Duodenal mucosa (tissue), 2 donors: ENCODE measurements around the gene ARRDC1.
"Not testable (repeated sequence)": the region's sequence is repeated elsewhere in the genome, so short reads cannot be mapped to it uniquely, and the experiment has no call there.

Experiments
- H3K27ac ChIP-seq: one replicate; pipeline ENCODE4 v1.7.0; 2013; ENCODE audit warnings: low read depth, low read length
- H3K27me3 ChIP-seq, 2 donors: one replicate each; pipeline ENCODE4 v1.7.0; 2013; ENCODE audit warnings: low read length in 2 of 2, control low read depth in 1 of 2; ENCODE audit not compliant: insufficient read depth in 2 of 2, control insufficient read depth in 1 of 2
- H3K36me3 ChIP-seq, 2 donors: one replicate each; pipeline ENCODE4 v1.7.0; 2013; ENCODE audit warnings: low read length in 2 of 2, control low read depth in 1 of 2; ENCODE audit not compliant: insufficient read depth in 2 of 2, control insufficient read depth in 1 of 2
- H3K4me1 ChIP-seq, 2 donors: one replicate each; pipeline ENCODE4 v1.7.0; 2013; ENCODE audit warnings: low read length in 2 of 2, control low read depth in 1 of 2; ENCODE audit not compliant: insufficient read depth in 2 of 2, control insufficient read depth in 1 of 2
- H3K4me3 ChIP-seq, 2 donors: one replicate each; pipeline ENCODE4 v1.7.0; 2013; ENCODE audit warnings: low read length in 2 of 2, low read depth in 1 of 2
- H3K9ac ChIP-seq, 2 donors: one replicate each; pipeline ENCODE4 v1.7.0; 2013; ENCODE audit warnings: low read length in 2 of 2, low read depth in 1 of 2
- H3K9me3 ChIP-seq, 2 donors: one replicate each; pipeline ENCODE4 v1.7.0; 2013; ENCODE audit warnings: low read length in 2 of 2, control low read depth in 1 of 2; ENCODE audit not compliant: control insufficient read depth in 1 of 2

Gene ARRDC1, protein sequence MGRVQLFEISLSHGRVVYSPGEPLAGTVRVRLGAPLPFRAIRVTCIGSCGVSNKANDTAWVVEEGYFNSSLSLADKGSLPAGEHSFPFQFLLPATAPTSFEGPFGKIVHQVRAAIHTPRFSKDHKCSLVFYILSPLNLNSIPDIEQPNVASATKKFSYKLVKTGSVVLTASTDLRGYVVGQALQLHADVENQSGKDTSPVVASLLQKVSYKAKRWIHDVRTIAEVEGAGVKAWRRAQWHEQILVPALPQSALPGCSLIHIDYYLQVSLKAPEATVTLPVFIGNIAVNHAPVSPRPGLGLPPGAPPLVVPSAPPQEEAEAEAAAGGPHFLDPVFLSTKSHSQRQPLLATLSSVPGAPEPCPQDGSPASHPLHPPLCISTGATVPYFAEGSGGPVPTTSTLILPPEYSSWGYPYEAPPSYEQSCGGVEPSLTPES

DNA sequence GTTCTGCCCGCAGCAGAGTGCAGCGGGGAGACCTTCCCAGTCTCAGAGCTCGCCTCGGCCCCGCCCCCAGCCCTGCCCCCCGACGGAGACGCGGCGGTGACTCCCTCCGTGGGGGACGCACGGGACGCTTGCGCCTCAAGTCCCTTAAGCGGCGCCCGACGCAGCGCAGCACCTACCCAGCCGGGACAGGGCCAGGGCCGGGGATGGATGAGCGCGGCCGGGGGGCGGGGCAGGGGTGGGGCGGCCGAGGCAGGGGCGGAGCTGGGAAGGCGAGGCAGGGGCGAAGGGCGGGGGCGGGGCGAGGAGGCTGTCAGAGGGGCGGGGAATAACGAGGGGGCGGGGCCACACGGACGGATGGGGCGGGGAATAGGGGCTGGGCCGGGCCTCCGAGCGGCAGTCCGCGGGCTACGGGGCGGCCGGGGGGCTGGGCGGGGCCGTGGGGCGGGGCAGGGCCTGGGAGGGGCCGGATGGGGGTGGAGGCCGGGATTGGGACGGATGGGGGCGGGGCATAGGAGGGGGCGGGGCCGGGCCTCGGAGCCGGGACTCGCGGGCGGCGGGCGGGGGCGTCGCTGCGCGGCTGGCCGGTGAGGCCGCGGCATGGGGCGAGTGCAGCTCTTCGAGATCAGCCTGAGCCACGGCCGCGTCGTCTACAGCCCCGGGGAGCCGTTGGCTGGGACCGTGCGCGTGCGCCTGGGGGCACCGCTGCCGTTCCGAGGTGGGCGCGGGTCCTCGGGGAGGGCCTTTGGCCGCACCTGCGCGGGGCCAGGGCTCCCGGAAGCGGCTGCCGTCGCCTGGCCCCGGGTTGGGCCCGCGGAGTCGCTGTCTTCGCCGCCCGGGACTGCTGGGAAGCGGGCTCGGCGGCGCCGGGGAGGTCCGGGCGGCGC, at the start of gene ARRDC1:
Gene ARRDC1, plus strand, starts transcription at position 566 of the 884 bp plus-strand sequence. Its CDS starts 32 bp downstream, at position 598.
- peaks cover 0 to 5% of the 10 kb centered on the region in 2 donors for H3K27me3 ChIP-seq
- H3K9ac ChIP-seq, result peak within 1 kb of the TSS; percentile 79 to 88
- peak within 1 kb of the TSS; percentile 83 for H3K27ac ChIP-seq
- H3K4me1 ChIP-seq, result peaks cover 14 to 15% of the 10 kb centered on the region in 2 donors
- H3K36me3 ChIP-seq, result no peaks in the 10 kb centered on the region
- H3K4me3 ChIP-seq, result peak within 1 kb of the TSS; percentile 79 to 89
- H3K9me3 ChIP-seq, result no peaks in the 10 kb centered on the region

DNA sequence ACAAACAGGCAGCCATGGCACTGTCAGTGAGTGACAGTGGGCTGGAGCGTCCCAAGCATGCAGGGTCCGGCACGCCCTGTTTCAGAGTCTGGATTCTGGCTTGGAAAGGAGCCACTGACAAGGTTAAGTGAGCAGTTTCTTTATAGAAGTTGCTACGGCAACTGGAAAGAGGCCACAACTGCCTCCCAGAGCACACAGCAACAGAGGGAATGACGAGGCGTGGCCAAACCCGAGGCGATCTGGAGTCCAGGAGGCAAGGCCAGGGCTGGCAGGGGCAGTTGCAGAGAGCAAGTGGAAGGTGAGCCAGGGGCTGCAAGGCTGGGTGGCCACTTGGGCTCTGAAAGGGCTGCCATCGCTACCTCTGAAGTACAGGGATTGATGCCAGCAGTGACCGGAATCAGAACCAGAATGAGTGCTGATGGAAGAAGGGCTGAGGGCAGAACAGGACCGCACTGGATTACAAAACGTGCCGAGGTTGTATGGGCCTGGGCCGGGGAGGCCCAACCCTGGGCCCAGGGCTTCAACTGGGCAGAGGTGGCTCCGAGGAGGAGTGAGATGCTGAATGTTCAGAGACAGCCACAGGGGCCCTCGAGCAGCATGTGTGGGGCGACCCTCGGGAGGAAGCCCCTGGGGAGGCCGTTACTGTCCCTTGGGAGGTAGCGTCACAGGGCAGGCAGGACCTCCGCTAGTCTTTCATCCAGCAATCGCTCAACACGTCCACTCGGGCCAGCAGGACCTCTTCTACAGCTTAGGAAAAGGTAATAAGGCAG, 49.2 kb upstream of the ARRDC1 start:
- Histone ChIP-seq H3K4me1 (peaks cover 6 to 13% of the 10 kb centered on the region in 2 donors), H3K27me3 (no peaks in the 10 kb centered on the region), H3K27ac (no peak overlapping the region), H3K36me3 (peaks cover 6 to 25% of the 10 kb centered on the region in 2 donors), H3K4me3 (no peak overlapping the region), H3K9me3 (no peaks in the 10 kb centered on the region), H3K9ac (no peak overlapping the region)

DNA sequence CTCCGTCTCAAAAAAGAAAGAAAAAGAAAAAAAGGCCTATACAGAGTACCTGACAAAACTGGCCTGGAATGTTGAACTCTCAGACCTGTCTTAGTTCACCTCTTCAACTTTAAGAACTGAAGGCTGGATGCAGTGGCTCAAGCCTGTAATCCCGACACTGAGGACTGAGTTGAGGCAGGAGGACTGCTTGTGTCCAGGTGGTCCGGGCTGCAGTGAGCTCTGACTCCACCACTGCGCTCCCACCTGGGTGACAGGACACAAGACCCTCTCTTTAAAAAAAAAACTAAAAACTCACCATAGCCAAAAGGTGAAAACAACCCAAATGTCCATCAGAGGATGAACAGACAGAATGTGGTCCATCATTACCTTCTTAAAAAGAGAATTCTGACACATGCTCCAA, 47.4 kb upstream of the ARRDC1 start:
- H3K9me3 ChIP-seq, result no peaks in the 10 kb centered on the region
- H3K9ac ChIP-seq, result no peak overlapping the region
- H3K4me1 ChIP-seq, result peaks cover 0 to 5% of the 10 kb centered on the region in 2 donors
- H3K27ac ChIP-seq, result no peak overlapping the region
- peaks cover 9 to 31% of the 10 kb centered on the region in 2 donors for H3K36me3 ChIP-seq
- H3K27me3 ChIP-seq, result no peaks in the 10 kb centered on the region
- no peak overlapping the region for H3K4me3 ChIP-seq

GRCh38 chr9:137564134-137564533, 41.4 kb upstream of the ARRDC1 start:
- H3K4me3 ChIP-seq, result no peak overlapping the region
- H3K36me3 ChIP-seq, result peaks cover 11 to 24% of the 10 kb centered on the region in 2 donors
- H3K9ac ChIP-seq, result no peak overlapping the region
- H3K4me1 ChIP-seq, result no peaks in the 10 kb centered on the region
- no peak overlapping the region for H3K27ac ChIP-seq
- H3K9me3 ChIP-seq, result no peaks in the 10 kb centered on the region
- H3K27me3 ChIP-seq, result no peaks in the 10 kb centered on the region

GRCh38 chr9:137564817-137565411, 40.6 kb upstream of the ARRDC1 start:
- Histone ChIP-seq H3K36me3 (peaks cover 10 to 24% of the 10 kb centered on the region in 2 donors), H3K4me3 (no peak overlapping the region), H3K9ac (no peak overlapping the region), H3K27ac (no peak overlapping the region), H3K27me3 (no peaks in the 10 kb centered on the region), H3K4me1 (no peaks in the 10 kb centered on the region), H3K9me3 (no peaks in the 10 kb centered on the region)

DNA sequence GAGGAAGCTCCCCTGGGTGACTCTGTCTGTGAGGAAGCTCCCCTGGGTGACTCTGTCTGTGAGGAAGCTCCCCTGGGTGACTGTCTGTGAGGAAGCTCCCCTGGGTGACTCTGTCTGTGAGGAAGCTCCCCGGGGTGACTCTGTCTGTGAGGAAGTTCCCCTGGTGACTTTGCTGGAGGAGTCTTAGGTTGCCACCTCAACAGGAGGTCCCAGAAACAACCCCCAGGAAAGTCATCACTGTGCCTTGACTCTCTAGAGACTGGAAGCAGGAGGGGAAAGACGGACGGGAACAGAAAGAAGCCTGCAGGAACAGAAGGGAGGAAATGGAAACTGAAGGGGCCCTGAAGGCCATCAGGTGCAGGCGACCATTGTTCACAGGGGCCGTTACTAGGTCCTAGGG, 37.0 kb upstream of the ARRDC1 start:
- H3K27me3 ChIP-seq, H3K4me1 ChIP-seq, H3K4me3 ChIP-seq, H3K27ac ChIP-seq, H3K9ac ChIP-seq, H3K9me3 ChIP-seq: not testable (repeated sequence)
- H3K36me3 ChIP-seq, result peaks cover 4 to 34% of the 10 kb centered on the region in 2 donors

- Histone ChIP-seq H3K9ac (no peak overlapping the region), H3K36me3 (peaks cover 7 to 31% of the 10 kb centered on the region in 2 donors), H3K4me3 (no peak overlapping the region), H3K9me3 (no peaks in the 10 kb centered on the region), H3K27me3 (no peaks in the 10 kb centered on the region), H3K27ac (no peak overlapping the region), H3K4me1 (no peaks in the 10 kb centered on the region)
These were observed 35.8 kb upstream of the ARRDC1 start for GRCh38 chr9:137569609-137570203.

GRCh38 chr9:137570566-137570965, 34.9 kb upstream of the ARRDC1 start:
- Histone ChIP-seq H3K36me3 (peaks cover 7 to 36% of the 10 kb centered on the region in 2 donors), H3K27ac (no peak overlapping the region), H3K4me1 (peaks cover 0 to 4% of the 10 kb centered on the region in 2 donors), H3K4me3 (no peak overlapping the region), H3K27me3 (no peaks in the 10 kb centered on the region), H3K9me3 (no peaks in the 10 kb centered on the region), H3K9ac (no peak overlapping the region)

- Histone ChIP-seq H3K9ac (no peak overlapping the region), H3K27ac (no peak overlapping the region), H3K9me3 (no peaks in the 10 kb centered on the region), H3K4me1 (peaks cover 19 to 29% of the 10 kb centered on the region in 2 donors), H3K36me3 (peaks cover 11 to 45% of the 10 kb centered on the region in 2 donors), H3K27me3 (no peaks in the 10 kb centered on the region), H3K4me3 (no peak overlapping the region)
These were observed 31.3 kb upstream of the ARRDC1 start for GRCh38 chr9:137574192-137574591.
